HG02970 (cell line): ENCODE results near the gene PPM1H.

Experiments
- ATAC-seq: cut with Tn5 transposase; IDR thresholded peaks from one replicate; pipeline ENCODE4 v1.9.1; 2021; ENCODE audit warnings: mild to moderate bottlenecking, moderate library complexity, moderate number of reproducible peaks; ENCODE audit not compliant: unreplicated experiment, low FRiP score

PPM1H gene

DNA sequence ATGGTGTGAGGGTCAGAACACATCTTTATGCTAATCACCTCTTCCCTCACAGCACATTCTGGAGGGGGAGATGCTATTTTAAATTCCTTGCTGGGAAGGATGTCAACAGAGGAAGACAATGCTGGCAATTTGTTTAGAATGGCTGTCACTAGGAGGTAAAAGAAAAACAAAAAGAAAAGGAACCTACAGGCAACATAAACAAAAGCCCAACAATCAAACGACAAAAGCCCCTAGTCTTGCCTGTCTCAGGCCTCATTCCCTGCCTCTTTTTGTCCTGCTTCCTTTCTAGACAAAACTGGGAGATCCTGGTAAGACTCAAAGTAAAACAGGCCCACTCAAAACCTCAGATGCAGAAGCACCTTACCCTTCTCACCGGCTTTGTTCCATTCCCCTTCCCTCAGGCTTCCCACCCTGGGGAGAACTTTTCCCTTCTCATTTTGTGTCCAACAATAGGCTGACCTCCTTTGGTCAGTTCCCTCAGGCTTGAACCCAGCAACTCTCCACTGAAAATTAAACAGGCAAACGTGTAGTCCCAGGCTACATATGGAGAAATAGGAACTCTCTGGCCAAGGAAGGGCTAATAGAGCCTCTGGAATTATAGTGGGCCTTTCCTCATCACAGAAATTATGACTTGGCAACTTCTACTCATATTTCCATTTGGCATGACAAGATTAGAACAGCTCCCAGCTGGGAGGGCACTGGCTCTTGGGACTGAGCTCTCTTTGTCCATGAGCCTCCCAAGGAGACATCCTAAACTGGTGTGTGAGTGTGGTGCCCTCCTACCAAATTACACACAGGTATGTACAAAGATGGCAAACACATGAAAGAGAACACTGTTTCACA, 275.3 kb downstream of the PPM1H start:
- ATAC-seq, result no peak

DNA sequence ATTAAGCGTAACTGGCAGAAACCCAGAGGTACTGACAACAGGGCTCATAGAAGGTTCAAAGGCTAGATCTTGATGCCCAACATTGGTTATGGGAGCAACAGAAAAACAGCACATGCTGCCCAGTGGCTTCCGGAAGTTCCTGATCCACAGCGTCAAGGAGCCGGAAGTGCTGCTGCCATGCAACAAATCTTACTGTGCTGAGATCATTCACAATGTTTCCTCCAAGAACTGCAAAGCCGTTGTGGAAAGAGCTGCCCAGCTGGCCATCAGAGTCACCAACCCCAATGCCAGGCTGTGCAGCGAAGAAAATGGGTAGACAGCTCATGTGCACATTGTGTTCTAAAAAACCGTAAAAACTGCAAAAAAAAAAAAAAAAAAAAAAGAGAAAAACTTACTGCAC, 276.0 kb downstream of the PPM1H start:
- ATAC-seq, result no peak

- no peak for ATAC-seq
Observed at GRCh38 chr12:62657363-62657632, 277.7 kb downstream of the PPM1H start.

- no peak for ATAC-seq
Observed at GRCh38 chr12:62656591-62657362, 278.2 kb downstream of the PPM1H start.

DNA sequence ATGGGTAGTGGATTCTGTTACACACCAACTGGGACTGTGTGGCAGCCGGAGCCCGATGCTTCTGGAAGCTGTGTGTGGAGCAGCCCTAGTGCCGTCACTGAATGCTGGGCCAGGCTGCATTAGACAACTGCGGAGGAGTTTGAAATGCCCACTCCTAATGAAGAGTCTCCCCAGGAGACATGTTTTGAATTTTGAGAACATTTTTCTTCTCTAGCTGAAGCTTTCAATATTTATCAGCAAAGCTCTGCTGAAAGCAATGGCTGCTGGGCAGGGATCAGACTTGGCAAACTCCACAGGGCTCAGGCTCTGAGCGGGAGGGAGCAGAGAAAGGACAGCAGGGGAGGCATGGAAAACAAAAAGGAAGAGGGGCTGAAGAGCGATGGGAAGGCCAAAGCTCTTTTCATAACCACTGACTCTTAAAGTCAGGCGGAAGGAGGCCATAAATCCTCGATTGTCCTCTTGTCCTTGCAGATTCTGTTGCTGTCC, 279.2 kb downstream of the PPM1H start:
- ATAC-seq, result no peak

DNA sequence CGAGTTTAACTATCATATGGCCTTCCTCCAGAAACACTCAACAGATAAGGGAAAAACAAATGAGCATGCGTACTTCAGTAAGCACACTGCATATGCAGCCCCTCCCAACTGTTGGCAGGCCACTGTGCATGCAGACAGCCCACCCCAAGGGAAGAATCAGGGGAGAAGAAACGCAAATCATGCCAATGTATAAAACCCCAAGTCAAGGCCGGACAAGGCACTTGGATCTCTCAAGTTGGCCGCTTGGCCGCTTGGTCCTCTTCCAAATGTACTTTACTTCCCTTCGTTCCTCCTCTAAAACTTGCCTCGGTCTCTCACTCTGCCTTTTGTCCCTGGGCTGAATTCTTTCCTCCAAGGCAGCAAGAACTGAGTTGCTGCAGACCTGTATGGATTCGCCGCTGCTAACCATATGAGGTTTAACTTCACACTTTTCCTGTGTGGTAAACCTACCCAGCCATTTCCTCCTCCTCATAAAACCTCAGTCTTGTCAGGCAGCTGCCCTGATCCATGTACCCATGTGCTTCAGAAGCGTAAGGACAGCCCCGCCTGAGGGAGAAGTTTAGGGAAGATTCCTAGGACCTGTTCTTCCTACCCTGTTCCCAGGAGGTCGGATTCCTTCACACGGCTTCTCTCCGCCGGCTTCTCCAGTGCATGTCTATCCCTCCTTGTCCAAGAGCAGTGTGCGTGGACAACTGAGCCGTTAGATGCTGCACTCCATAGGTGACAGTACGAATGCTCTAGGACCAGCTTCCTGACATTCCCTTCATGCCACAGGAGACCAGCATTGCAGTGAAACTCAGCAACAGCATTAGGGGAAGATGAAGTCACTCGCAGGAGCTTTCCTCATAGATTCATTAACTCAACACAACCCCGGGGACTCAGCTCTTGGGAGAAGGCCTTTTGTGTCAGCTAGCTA, 280.4 kb downstream of the PPM1H start:
- no peak for ATAC-seq

DNA sequence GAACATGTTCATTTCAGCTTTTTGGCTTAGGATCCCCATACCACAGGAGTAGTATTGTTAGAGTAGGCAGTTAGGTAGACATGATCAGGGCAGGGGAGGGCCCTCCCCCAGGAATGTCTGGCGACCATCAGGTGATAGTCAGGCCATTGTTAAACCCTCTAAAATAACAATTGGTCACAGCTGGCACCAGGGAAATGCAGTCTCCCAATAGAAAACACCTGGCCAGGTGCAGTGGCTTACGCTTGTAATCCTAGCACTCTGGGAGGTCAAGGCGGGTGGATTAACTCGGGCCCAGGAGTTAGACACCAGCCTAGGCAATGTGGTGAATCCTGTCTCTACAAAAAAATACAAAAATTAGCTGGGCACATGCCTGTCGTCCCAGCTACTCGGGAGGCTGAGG, 281.2 kb downstream of the PPM1H start:
- ATAC-seq, result no peak

GRCh38 chr12:62653304-62653703, 281.6 kb downstream of the PPM1H start:
- no peak for ATAC-seq

GRCh38 chr12:62651138-62651537, 283.8 kb downstream of the PPM1H start:
- ATAC-seq, result no peak

GRCh38 chr12:62649412-62650138, 285.4 kb downstream of the PPM1H start:
- ATAC-seq, result no peak

DNA sequence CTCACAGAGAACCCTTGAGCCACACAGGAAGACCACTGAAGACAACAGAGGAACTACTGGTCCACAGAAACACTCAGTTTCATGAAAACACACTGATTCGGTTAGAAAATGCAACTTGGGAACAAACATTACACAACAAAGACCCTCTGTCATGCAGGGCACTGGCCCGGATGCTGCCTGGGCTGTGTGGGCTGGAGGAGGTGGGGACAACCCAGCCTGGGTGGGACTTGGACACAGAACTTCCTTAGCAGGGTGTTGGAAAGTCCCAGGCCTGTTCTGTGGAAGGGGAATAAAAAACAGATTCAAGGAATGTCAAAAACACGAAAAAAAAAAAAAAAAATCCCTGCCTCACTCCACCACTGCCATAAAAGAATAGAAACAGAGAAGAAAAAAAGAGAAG, 287.4 kb downstream of the PPM1H start:
- no peak for ATAC-seq

DNA sequence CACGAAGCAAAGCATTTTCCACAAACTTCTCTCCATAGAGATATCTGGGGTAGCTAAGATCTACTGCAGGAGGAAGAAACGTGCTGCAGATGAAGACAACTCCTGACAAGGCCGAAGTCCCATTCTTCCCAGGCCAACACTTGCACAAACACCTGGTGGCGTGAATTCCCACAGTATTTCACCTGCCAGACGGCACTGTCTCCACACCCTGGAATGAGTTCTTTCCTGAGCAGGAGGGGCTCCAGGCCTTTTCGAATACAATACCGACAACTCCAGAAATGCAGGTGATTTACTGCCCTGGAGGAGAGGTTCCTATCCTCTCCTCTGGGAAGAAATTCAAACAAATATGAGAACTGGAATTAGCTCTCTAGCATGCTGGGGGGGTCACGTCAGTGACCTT, 288.4 kb downstream of the PPM1H start:
- no peak for ATAC-seq

- ATAC-seq, result no peak
Observed at GRCh38 chr12:62643486-62643885, 291.5 kb downstream of the PPM1H start.

DNA sequence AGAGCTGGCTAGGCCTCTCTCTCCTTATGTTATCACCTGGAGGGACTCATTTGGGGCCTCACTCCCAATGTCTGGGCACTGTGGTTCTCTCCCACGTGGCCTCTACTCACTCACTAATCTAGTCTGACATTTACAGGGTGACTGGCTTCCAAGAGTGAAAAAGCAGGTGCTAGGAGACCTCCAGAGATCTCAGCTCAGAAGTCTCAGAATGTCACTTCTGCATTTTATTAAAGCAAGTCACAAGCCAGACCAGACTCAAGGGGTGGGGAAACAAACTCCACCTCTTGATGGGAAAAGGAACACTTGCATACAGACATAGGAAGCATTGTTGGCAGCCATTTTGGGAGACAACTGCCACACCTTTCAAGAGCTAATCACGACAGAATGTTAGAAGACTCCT, 292.5 kb downstream of the PPM1H start:
- no peak for ATAC-seq

GRCh38 chr12:62640910-62641448, 294.0 kb downstream of the PPM1H start:
- peak; percentile 75 for ATAC-seq

- ATAC-seq, result no peak
Observed at GRCh38 chr12:62637679-62638078, 297.3 kb downstream of the PPM1H start.

DNA sequence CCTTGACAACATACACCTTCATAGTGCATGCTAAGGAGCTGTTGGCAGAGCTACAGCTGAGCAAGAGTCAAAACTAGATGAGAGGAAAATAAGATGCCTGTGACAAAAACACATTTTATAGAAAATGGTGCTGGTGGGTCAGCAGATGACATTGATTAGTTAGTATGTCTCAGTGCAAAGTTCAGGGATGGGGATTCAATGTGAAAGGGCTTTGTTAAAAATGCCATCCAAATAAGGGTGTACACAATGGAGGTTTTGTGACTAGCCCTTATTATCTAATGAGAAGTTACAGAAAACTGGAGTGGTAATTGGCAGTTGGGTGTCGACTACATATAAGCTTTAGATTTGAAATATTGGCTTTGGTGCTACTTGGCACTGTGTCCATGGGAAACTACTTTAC, 299.3 kb downstream of the PPM1H start:
- no peak for ATAC-seq

- ATAC-seq, result peak; percentile 37
Observed at GRCh38 chr12:62632411-62632918, 302.5 kb downstream of the PPM1H start.

DNA sequence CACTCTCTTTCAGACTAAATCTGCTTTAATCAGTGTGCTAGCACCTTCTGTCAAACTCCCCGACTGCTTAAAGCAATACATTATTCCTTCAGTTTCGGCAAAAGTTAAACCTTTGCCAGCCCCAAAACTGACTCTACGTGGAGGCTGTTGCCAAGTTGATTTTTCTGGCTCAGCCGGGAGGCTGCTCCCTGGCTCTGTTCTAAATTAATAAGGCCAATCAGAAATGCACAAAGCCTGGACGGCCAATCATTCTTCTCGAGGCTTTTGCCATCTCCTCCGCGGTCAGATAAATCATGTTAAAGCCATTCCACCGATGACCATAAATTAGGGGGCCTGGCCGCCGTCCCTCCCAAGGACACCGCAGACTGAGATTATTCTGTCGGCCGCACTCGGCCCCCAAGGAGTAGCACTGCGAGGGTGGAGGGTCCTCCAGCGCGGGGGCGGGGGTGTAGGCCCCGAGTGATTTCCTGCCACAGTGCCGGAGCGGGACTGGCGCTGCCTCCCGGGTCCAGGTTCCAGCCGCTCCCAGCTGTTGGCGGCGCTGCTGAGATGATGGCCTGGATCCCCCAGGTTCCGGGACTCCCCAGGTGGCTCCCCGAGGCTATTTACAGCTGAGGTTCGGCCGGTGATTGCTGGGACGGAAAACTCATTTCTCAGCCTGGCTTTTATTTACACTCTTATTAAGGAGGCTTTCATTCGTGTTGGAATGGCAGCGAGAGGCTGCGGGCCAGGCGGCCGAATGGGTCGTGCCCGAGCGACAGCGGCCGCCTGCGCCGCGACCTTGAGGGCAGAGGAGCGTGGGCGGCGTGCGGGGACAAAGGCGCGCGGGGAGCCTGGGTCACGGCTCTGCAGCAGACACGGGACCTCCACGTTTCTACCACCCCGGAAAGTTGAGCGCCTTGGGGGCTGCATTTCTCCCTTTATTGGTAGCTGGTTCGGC, 303.2 kb downstream of the PPM1H start:
- peak; percentile 54 for ATAC-seq
